ENCODE results near the gene RALB.

Gene RALB

GRCh38 chr2:120252225-120253020, at the start of gene RALB:
Gene RALB (plus strand): TSS chr2:120252852. CDS start chr2:120278665, 25,813 bp downstream.
- peak; percentile 98 for DNase-seq

DNA sequence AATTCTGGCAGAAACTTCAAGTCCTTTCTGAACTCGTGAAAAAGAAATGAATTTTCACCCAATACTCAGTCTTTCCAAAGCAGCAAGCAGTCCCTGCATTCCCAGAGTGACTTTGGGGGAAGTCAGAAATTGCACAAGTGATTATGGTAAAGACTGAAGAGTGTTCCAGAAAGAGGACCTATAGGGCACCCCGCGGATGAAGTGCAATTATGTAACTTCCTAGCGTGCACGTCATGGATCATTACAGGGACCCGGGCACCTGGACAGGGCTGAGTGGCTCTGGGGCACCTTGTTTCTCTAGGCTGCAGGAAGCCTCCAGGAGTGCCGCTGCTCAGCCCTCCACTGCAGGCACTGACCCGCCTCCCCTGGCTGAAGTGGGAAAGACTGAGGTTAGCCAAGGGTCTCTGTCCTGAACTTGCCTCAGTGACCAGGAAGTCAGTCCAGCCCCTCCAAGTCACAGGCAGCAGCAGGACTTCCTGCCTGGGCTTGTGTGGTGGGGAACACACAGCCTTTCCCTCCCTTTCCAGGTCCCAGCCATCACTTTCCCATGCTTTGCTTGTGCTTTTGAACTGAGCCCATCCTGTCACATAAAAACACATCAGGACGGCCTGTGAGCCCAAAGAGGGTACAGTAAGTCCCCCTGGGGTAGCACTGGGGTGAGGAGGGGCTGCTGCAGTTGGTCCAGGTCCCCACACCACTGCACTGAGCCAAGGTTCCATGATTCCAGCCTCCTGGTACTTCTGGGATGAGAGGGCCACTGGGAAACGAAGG, 49.2 kb upstream of the RALB start:
- DNase-seq, result no peak

DNA sequence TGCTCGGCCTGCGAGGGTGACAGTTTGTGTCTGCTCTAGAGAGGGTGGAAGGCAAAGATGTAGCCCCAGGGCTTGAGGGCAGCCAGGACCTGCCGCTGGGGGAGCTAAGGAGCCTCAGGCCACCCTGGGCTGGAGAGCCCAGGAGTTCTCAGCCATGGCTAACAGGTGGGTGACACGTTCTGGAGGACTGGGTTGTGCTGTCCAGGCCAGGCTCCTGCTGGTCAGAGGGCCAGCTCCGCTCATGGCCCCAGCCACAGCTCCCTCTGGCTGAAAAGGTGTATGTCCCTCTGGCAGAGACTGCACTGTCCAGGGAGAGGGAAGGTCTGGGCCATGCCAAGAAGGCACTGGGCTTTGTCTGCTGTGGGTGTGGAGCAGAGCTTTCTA, 48.6 kb upstream of the RALB start:
- peak; percentile 54 for DNase-seq

- no peak for DNase-seq
These were observed 48.2 kb upstream of the RALB start for GRCh38 chr2:120204417-120204816.

DNA sequence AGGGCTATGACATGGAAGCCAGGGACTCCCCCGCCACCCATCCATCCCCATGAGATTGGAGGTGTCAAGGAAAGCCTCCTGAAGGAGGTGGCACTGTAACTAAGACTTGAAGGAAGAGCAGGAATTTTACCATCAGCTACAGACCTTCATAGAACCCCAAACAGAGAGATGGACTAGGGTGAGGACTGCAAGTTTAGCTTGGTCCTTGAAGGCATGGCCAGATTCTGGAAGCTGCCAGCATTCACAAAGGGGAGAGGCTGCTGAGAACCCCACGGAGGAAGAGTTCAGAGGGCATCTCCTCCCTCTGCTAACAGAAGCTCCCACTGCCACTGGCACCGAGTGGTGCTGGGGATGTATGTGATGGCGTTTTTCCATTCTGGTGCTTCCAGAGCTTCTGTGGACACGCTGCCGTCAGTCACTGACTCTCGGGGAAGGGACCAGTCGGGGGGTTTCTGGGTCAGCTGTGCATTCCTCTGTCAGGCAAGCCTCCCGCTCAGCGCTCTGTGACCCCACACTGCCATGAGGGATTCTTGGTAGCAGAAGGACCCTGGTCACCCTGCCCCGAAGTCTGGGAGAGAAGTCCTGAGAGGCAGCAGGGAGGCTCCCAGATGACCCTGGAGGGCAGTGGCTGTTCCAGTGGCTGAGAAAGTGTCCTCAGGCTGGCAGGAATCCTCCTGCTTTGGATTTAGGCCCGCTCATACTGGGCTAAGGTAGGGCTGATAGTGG, 47.5 kb upstream of the RALB start:
- DNase-seq, result no peak

GRCh38 chr2:120206022-120206581, 46.5 kb upstream of the RALB start:
- DNase-seq, result peak; percentile 29

DNA sequence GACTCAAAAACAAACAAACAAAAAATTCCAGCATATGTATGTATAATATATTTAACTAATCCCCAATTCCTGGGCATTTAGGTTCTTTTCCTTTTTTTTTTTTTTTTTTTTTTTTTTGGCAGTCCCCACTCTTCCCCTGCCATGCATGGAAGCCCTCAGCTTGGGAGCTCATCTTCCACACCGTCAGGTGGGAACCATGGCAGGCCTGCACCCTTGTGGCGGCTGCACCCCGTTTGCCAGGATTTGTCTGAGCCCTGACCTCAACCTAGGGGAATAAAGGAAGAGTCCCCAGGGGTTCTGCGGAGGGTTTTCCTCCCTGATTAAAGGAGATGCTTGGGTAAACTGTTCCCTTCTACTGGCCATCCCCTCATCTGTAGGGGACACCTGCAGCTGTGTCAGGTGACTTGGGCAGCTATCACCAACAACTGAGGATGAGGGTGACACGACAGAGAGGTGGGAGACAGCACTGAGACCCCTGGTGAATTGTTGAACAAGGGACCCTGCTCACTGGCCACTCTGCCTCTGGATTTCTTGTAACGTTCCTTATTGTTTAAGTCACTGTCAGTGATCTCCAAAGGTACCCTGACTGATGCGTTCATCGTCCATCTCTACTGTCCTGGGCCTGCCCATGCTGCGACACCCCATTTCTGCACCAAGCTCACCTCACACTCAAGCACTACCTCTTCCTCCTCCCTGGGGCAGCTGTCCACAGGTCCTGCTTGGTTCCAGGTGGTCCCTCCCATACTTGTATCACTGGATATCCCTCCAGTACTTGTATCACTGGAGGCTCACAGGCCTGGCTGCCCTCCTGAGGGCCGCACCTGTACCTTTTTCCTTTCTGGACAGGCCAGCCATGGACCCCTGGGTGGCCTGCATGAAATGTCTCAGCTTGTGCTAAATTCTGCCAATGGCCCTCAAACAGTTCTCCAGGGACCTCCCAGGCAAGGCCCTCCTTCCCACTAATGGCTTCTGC, 44.0 kb upstream of the RALB start:
- DNase-seq, result no peak

DNA sequence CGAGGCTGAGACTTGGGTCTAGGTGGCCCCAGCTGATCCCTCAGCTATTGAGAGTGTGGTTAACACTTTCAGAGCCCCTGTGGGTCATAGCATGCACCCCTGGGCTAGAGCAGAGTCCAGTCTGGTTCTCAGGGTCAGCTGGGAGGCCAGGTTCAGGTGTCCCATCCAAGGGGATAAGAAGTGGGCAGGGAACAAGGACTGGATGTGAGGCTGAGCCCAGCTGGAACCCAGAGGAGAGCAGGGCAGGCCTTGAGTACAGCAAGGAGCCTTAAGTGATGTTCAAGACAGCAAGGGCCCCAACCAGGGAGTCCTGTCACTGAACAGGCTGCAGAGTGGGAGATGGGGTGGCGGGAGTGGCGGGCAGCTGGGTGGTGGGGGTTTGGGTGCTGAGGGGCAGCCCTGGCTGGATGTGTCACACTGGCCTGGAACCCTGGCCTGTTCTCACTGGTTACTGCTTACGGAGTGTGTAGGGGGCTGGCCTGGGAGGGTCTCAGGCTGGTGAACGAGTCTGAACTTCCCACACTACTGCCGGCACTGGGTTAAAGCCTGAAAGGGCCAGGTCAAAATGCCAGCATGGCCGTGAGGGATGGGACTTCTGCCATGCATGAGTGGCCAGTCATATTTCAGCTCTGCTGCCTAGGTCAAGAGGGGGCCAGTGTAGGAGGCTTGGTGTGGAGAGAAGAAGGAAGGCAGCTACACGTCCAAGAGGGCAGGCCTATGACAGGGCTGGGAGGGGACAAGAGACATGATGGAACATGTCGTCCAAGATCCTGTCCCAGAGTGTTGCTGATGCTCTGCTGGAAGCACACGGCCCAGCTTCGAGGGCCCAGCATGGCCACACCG, 43.0 kb upstream of the RALB start:
- DNase-seq, result no peak

- DNase-seq, result no peak
These were observed 42.4 kb upstream of the RALB start for GRCh38 chr2:120210270-120210693.

GRCh38 chr2:120218181-120218580, 34.5 kb upstream of the RALB start:
- no peak for DNase-seq

DNA sequence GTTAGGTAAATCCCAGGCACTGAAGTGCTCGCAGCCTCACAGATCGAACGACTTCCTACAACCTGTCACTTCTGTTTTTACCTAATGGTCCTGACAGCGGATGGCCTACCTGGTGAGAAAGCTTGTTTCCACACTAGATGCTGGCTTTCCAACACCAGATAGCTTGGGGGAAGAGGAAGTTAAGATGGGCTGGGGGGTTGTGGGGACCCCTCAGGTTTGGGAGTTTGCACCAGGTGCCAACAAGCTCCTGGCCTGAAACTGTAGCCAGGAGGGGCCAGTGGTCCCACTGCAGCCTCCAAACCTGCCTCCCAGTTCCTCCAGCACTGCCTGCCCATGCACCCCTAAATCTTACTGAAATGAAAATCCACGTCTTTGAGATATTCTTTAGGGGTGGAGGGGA, 33.4 kb upstream of the RALB start:
- DNase-seq, result no peak

DNA sequence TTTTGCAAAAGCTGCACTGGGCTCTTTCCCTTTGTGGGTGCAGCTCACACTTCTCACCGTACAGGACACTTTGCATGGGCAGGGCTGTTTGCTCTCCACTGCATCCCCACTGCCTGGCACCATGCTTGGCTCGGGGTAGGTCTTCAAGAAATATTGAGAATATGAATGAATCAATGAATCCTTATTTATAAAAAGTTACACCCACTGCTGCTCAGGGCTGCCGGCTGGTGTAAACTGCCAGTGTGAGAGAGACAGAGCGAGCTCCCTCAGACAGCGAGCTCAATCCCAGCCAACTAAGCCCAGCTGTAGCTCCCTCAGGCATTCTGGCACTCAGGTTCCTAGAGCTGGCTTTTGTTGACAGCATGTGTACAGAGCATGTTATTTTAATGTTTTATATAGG, 32.9 kb upstream of the RALB start:
- DNase-seq, result no peak

DNA sequence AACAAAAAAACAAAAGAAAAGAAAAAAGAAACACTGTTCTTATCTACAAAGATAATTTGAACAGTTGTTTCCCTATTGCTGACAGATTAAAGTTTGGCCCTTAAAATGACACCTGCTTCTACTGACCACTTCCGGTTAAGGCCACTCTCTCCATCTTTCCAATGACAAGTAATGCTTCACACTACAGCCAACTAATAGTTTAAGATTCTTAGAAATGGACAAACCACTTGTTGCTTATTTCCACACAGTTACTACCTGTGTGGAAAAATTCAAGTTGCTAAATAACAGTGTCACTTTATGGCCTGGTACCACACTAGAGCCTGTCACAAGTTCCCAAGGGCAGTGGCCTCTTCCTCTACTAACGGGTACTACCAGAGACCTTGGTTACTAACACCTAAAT, 31.9 kb upstream of the RALB start:
- DNase-seq, result no peak

GRCh38 chr2:120221616-120222015, 31.0 kb upstream of the RALB start:
- DNase-seq, result no peak

DNA sequence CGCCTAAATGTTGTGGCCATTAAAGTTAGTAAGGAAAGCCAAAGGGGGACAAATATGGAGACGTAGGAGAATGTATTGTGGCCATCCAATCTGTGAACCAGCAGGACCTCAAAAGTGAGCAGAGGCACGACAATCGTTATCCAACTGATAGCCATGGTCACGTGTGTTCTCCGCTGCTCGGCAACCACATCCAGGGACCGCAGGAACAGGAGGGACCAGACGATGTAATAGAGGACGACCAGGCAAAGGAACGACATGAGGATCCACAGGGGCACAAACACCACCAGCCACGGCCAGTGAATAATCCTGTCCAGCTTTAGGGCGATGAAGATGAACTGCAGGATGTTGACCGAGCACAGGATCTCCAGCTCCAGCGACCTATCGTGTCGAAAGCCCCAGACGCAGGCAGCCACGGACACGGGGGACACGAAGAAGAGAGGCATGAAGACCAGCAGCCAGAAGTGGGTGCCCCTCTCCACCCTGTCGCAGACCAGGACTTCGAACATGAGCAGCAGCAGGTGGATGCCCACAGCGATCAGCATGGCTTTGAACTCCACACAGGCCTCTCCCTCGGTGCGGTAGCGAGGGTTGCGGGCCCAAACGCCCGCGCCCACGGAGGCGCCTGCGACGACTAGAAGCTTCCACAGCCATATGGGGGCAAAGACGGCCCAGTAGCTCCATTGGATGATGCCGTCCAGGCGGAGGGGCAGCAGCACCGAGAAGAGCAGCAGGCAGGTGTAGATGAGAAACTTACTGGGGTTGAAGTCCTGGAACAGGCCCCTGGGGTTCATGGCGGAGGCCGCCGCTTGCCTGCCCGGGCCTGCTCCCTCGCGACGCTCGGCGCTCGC, 30.2 kb upstream of the RALB start:
- no peak for DNase-seq

DNA sequence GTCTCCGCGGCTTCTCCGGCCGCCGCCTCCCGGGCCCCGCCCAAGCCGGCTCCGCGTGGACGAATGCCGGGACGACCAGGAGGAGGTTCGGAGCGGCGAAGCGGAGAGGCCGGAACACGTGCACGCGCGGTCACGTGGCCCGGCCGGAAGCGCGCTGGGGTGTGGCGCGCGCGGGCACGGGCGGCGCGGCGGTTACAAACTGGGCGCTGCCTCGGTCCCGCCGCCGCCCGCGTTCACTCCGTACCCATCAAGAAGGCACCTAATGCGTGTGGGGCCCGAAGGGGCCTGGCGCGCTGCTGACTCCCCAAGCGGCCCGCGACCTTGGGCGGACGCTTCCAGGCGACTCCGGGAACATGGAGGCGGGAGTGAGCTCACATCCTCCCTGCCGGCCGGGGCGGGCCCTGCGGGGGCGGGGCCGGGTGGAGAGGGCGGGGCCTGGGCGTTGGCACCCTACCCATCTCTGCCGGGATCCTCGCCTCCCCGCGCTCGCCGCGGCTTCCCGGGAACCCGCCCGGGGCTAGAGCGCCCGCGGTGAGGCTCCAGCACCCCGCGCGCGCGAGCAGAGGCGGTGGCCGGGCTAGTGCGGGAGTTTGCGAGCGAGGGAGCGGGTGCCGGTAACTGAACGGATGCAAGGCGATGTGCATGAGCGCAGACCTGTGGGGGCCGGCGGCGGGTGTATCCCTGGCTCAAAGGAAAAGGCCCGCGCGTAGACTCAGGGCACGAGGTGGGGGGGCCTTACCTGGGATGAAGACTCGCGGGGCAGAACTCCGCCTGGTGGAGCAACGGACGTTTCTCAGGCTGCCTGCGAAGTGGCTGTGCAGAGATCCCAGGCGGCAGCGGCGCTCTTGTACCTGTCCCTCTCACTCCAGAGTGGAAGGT, 29.4 kb upstream of the RALB start, which contains the start of gene TMEM185B:
TMEM185B (minus strand) TSS at position 367 of the 879 bp plus-strand sequence. CDS start 424 bp downstream, outside the sequence.
- DNase-seq, result peak; percentile 84

DNA sequence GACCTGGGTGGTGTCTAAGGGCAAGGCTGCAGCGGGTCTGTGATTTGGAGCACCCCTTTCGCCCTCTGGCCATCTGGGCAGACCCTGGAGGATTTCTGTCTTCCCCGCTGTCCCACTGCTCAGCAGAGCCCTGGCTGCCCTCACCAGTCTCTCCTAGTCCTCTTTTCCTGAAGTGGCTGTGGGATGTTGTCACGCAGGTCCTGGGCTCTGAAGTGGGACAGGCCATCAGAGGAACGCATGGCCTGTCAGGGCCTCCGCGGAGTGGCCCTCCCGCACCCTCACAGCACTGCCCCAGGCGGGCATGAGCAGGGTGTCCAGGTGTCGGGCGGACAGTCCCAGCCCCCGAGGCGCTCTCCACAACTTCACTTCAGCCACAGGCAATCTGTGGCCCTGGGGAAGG, 28.4 kb upstream of the RALB start:
- no peak for DNase-seq

- no peak for DNase-seq
These were observed 27.7 kb upstream of the RALB start for GRCh38 chr2:120224735-120225548.
